GM20000 (cell line): ENCODE data around the gene MYH10.
"Not testable (repeated sequence)": the region's sequence is repeated elsewhere in the genome, so short reads cannot be mapped to it uniquely, and the experiment has no call there.

Source experiments
- DNase-seq: peaks from one replicate; pipeline ENCODE4 v3.0.0; 2012; ENCODE audit warnings: low spot score
- CTCF ChIP-seq: IDR thresholded peaks from 2 replicates; pipeline ENCODE4 v1.5.1; 2012; ENCODE audit warnings: mild to moderate bottlenecking, control low read depth; ENCODE audit errors: extremely low read depth, missing control alignments

The MYH10 gene

DNA sequence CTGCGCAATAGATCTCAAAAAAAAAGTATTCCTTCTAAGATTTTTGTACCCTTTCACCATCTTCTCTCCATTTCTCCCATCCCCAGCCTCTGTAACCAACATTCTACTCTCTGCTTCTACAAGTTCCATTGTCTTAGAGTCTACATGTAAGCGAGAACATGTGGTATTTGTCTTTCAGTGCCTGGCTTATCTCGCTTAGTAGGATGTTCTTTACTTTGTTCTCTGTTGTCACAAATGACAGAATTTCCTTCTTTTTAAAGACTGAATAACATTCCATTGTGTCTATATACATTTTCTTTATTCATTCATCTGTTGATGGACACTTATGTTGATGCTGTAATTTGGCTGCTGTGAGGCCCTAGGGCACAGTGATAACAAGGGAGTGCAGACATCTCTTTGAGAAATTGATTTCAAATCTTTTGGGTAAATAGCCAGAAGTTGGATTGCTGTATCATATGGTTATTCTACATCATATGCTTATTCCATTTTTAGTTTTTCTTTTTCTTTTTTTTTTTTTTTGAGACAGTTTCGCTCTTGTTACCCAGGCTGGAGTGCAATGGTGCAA is 37.7 kb upstream of the MYH10 start:
- DNase-seq = no peak
- no peak for TF ChIP-seq CTCF

DNA sequence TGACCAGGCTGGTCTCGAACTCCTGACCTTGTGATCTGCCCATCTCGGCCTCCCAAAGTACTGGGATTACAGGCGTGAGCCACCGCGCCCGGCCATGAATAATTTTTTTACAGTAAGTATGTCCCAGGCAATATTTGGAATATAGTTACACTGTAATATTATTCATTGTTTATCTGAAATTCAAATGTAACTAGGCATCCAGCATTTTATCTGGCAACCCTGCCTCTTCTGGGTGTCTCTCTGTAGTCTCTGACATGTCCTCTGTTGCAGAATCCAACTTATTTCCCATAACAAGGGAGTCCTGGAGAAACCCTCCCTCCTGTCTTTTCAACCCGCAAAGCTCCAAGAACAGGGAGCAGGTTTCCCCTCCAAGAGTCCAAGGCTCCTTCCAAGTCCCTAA is 36.9 kb upstream of the MYH10 start:
- TF ChIP-seq CTCF = no peak
- no peak for DNase-seq

DNA sequence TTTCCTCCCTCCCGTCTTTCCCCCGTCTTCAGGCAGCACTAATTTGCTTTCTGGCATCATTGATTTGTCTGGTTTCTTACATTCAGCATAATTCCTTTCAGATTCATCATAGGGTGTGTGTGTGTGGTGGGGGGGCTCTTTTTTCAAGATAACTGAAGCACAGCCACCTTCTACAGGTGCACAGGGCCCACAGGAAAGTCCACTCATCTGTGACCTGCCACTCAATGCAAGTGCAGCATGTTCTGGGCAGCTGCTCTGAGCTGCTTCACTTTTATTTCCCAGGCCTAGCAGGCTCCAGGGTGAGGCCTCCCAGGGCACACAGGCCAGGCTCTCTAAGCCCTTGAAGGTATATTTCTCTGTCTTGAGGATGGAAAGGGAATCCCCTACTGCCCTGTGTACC is 35.2 kb upstream of the MYH10 start:
- DNase-seq = no peak
- TF ChIP-seq CTCF = no peak

- no peak for TF ChIP-seq CTCF
Measured at GRCh38 chr17:8664456-8665126, 34.1 kb upstream of the MYH10 start.

DNA sequence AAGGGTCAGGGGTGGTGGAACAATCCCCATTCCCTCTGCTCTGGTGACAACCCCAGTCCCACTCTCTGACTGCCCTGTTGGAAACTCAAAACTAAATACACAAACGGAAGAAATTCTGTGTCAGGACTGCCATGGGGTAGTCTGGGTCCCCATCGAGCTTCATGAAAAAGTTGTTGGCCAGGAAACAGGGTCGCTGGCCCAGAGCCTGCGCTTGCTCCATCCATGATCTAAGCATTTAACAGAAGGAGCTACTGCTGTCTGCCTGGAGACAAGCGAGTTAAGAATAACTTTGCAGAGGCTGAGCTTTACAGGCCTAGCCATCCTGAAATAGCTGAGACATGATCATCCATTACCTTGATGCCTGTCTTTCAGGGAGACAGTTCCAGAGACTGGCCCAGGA is 32.4 kb upstream of the MYH10 start:
- TF ChIP-seq CTCF = no peak
- no peak for DNase-seq

More at GRCh38 chr17:8664456-8665126, 34.1 kb upstream of the MYH10 start:
- DNase-seq = no peak

- DNase-seq = no peak
- TF ChIP-seq CTCF = no peak
Measured at GRCh38 chr17:8662076-8662831, 31.7 kb upstream of the MYH10 start.

GRCh38 chr17:8660709-8661108 is 30.2 kb upstream of the MYH10 start:
- not testable (repeated sequence) for DNase-seq
